GF-D8 (cell line): ENCODE data around the gene SFT2D3.

Source experiments
- DNase-seq: peaks from one replicate; lab custom pipeline; 2025; lab: John Stamatoyannopoulos, UW

The SFT2D3 gene

DNA sequence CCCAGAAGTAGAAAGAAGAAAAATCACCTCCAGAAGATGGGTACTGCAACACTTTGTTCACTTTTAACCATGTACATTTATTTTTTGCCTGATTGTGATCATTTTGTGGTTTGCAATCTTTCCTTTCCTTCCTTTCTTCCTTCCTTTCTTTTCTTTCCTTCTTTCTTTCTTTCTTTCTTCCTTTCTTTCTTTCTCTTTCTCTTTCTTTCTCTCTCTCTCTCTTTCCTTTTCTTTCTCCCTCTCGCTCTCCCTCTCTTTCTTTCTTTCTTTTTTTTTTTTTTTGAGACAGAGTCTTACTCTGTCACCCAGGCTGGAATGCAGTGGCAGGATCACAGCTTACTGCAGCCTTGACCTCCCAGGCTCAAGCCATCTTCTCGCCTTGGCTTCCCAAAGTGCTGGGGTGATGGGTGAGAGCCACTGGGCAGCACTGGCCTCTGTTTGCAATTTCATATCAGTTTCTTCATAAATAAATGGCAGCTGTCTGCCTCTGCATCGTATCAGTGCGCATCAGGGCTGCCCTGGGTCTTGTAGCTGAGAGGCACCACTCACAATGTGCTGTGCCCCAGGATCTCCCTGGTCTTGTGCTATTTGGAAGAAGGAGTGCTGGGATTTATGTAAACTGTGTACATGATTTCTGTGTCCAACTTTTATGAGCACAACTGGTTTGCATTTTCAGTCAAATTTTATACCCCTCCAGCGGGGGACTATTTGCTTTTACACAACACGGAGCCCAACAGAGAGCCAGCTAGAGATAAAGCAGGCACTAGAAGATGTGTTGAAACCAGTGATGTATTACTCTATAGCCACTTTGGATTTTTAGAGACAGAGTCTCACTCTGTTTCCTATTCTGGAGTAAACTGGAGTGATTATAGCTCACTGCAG lies 19.1 kb upstream of the SFT2D3 start:
- DNase-seq = no peak

GRCh38 chr2:127683056-127683455 lies 18.2 kb upstream of the SFT2D3 start:
- no peak for DNase-seq

- DNase-seq = no peak
Measured at GRCh38 chr2:127683757-127684156, 17.5 kb upstream of the SFT2D3 start.

- no peak for DNase-seq
Measured at GRCh38 chr2:127685410-127686080, 15.8 kb upstream of the SFT2D3 start.

DNA sequence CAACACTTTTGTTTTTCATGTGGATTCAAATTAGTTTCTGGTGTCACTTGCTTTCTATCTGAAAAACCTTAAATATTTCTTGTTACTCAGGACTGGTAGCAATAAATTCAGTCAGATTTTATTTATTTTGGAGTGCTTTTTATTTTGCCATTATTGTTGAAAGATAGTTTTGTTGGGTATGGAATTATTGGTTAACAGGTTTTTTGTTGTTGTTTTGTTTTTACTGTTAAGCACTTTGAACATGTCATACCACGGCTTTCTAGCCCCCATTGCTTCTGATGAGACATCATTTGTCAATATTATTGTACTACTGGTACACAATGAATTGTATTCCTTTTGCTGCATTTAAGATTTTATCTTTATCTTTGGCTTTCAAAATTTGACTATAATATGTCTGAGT lies 12.9 kb upstream of the SFT2D3 start:
- no peak for DNase-seq

GRCh38 chr2:127690696-127691095 lies 10.6 kb upstream of the SFT2D3 start:
- DNase-seq = no peak

- no peak for DNase-seq
Measured at GRCh38 chr2:127694986-127695385, 6.3 kb upstream of the SFT2D3 start.

DNA sequence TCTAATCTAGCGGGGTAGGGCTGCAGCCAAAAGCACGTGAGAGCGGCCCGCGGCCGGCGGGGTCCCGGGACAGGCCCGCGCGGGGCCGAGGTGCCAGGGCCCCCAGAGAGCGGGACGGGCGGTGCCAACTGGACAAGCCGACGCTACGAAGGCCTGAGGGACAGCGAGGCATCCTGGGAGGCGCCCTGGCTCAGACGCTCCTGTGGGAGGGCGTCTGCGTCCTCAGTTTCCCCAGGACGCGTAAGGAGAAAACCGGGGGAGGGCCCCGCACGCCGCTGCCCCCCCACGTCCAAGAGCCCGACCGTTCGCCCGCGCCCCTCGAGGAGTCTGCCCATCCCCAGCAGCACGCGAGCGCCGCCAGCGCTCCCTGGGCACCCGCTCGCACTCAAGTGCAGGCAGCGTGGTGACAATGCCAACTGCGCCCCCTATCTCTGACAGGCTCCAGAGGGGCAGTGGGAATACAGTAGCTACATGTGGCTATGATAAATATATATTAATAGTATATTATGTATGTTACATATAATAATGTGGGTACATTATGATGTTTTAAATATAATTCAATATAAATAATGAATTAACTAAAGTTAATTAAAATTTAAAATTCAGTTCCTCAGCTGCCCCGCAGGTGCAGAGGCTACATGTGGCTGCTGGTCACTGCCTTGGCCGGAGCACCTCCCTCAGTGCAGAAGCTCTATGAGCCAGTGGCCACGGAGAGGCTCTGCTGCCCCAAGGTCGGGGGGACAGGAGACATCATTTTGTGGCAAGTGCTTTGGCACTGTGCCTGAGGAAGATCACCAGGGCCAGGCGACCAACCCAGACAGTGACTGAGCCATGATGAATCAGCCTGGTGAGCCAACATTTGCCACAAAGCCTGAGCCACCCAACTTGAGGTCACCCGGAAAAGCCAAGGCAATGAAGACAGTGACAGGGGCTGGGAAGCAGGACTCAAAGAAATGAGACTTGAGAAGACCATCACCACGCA lies 5.5 kb upstream of the SFT2D3 start:
- DNase-seq = peak; percentile 13

DNA sequence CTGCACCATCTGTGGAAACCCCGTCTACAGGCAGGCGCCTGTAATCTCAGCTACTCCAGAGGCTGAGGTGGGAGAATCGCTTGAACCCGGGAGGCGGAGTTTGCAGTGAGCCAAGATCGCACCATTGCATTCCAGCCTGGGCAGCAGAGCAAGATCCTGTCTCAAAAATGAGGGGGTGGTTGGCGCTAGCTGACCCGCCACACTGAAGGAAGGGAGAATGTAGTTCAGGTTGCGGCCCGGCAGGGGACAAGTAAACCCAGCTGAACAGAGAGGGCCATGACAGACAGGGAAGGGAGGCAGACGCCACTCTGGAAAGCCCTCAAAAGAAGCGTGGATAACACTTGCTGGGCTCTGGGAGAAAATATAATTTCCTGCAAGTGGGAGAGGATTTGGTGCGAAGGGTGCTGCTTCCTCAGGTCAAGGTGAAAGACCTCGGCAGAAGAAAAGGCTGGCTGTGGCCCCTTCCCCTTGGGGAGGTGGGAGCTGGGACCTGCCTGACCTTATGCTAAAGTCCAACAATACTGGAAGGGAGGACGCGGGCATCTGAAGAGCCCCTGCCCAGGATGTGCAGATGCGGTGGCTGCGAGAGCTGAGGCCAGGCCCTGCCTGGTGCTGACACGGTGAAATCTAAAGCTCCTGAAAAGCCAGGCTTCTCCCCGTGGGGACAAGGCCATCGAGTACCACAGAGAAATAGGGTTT lies 3.7 kb upstream of the SFT2D3 start:
- DNase-seq = no peak

DNA sequence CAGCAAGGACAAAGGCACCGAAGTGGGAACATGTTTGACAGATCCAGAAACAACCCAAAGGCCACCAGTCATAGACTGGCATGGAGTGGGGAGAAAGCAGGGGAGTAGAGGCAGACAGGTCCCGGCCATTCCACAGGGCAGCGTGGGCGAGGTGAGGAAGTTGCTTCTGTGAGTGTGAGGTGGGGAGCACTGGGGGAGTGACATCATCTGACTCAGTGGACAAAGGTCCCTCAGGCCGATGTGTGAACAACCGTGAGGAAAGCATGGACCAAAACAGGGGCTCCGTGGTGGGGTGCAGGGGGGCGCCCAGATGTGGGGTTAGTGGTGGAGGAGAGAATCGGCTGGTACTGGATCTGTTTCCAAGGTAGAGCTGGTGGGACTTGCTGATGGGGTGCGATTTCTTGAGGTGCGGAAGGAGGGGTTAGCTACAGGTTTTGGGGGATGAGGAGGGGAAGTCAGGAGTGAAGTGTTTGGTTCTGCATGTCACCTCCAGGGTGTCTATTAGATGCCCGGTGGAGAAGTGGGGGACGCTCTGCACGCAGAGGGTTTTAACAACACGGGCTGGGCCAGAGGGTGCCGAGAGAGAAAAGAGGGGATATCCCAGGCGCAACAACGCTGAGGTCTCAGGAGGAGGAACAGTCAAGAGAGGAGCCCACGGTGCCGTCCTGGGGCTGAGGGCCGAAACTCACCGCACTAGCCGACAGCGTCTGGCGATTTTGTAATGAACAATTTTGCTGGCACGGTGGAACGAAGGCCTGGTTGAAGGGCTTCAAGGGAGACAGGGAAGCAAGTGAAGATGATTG lies 2.5 kb upstream of the SFT2D3 start:
- DNase-seq = no peak

- no peak for DNase-seq
Measured at GRCh38 chr2:127700527-127701192, 637 bp upstream of the SFT2D3 start.

DNA sequence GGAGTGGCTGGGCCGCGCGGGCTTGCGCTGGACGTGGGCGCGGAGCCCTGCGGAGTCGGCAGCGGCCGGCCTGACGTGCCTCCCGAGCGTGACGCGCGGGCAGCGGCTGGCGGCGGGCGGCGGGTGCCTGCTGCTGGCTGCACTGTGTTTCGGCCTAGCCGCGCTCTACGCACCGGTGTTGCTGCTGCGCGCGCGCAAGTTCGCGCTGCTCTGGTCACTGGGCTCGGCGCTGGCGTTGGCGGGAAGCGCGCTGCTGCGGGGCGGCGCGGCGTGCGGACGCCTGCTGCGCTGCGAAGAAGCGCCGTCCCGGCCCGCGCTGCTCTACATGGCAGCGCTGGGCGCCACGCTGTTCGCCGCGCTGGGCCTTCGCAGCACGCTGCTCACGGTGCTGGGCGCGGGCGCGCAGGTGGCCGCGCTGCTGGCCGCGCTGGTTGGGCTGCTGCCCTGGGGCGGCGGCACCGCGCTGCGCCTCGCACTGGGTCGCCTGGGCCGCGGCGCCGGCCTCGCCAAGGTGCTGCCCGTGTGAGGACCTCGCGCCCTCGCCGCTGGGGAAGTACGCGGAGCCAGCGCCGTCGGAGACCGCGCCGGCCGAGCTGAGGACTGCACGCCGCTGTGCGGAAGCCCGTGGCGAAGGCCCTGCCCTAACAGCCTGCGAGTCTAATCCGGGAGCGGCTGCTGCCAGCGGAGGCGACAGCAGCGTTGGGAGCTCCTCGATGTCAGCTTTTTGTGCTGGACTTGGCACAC lies 526 bp downstream of the SFT2D3 start:
- peak; percentile 66 for DNase-seq

GRCh38 chr2:127702395-127703009 lies 1.2 kb downstream of the SFT2D3 start:
- DNase-seq = no peak

- no peak for DNase-seq
Measured at GRCh38 chr2:127703282-127703681, 2.0 kb downstream of the SFT2D3 start.

DNA sequence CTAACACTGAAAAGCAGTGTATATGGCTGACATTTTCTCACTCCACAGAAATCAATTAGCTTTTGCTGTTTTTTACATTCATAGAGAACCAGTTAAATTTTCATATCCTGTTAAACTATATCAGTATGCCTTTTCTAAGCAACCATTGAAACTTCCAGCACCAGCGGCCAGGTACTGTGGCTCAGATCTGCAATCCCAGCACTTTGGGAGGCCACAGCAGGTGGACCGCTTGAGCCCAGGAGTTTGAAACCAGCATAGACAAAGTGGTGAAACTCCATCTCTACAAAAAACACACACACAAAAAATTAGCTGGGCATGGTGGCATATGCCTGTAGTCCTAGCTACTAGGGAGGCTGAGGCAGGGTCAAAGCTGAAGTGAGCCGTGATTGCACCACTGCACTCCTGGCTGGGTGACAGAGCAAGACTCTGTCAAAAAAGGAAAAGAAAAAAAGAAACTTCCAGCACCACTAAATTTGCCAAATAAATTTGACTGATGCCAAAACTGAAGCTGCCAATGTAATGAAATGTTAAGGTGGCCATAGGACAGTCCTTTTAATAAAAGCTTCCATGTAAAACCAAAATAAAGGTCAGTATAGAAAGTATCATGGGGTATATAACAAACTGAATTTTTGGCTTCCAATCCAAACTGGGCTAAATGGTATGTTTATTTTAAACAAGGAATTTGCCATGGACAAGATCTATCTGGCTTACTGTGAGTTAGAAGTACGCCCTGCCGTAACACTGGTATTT lies 3.5 kb downstream of the SFT2D3 start:
- DNase-seq = no peak

GRCh38 chr2:127705391-127706065 lies 4.2 kb downstream of the SFT2D3 start:
- no peak for DNase-seq

GRCh38 chr2:127706215-127706990 lies 5.1 kb downstream of the SFT2D3 start:
- DNase-seq = no peak
